Fibroblast of mammary gland (primary cell): ENCODE results near the gene TCP11.

Source experiments
- DNase-seq: peaks from one replicate; pipeline ENCODE4 v3.0.0-alpha.2; 2010; ENCODE audit warnings: low read depth
- H3K4me3 ChIP-seq: 2 replicates; pipeline ENCODE4 v1.5.1; 2011; ENCODE audit warnings: low read depth, mild to moderate bottlenecking, low read length, moderate library complexity; ENCODE audit not compliant: control insufficient read depth
- TF ChIP-seq, protein P1 (sequence below): conservative IDR thresholded peaks from 2 replicates; pipeline ENCODE4 v1.5.1; 2011; ENCODE audit warnings: low read depth, low read length, inconsistent platforms; ENCODE audit not compliant: control insufficient read depth, insufficient read depth

TCP11 gene

DNA sequence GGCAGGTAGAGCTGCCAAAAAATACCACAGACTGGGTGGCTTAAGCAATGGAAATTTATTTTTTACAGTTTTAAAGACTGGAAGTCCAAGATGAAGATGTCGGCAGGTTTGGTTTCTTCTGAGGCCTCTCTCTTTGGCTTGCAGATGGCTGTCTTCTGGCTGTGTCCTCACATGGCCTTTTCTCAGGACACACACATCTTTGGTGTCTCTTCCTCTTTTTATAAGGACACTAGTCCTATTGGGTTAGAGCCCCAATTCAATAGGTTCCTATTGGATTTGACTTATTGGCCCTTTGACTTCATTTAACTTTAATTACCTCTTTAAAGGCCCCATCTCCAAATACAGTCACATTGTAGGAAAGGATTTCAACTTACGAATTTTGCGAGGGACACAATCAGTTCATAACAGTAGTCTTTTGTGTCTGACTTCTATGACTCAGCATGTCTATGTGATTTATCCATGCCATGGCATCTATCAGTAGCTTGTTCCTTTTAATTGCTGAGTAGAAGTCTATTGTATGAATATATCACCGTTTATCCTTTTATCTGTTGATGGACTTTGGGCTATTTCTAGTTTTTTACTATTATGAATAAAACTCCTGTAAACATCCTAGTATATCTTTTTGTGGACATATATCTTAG, 11.0 kb upstream of the TCP11 start:
- no peak for DNase-seq

DNA sequence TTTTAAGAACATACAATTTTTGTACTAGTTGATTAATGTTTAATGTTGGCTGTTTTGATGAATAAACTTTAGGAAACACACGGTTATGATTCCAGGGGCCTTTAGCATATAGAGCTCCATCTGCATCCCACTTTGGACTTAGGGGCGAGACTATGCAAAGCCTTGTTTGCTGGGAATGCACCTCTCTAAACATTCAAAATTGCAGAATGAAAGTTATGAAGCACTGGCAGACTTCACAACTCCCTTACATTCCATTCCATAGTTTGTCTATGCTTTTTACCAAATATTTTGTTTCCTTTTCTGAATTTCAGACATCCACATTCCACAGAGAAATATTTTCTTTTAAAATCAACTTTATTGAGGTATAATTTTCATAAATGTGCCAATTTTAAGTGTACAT, 10.3 kb upstream of the TCP11 start:
- DNase-seq = no peak
- TF ChIP-seq, protein P1, sequence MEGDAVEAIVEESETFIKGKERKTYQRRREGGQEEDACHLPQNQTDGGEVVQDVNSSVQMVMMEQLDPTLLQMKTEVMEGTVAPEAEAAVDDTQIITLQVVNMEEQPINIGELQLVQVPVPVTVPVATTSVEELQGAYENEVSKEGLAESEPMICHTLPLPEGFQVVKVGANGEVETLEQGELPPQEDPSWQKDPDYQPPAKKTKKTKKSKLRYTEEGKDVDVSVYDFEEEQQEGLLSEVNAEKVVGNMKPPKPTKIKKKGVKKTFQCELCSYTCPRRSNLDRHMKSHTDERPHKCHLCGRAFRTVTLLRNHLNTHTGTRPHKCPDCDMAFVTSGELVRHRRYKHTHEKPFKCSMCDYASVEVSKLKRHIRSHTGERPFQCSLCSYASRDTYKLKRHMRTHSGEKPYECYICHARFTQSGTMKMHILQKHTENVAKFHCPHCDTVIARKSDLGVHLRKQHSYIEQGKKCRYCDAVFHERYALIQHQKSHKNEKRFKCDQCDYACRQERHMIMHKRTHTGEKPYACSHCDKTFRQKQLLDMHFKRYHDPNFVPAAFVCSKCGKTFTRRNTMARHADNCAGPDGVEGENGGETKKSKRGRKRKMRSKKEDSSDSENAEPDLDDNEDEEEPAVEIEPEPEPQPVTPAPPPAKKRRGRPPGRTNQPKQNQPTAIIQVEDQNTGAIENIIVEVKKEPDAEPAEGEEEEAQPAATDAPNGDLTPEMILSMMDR = no peak
- H3K4me3 ChIP-seq = no peak overlapping the region

More for the DNA sequence above, 11.0 kb upstream of the TCP11 start:
- TF ChIP-seq, protein P1 = no peak
- no peak overlapping the region for H3K4me3 ChIP-seq

DNA sequence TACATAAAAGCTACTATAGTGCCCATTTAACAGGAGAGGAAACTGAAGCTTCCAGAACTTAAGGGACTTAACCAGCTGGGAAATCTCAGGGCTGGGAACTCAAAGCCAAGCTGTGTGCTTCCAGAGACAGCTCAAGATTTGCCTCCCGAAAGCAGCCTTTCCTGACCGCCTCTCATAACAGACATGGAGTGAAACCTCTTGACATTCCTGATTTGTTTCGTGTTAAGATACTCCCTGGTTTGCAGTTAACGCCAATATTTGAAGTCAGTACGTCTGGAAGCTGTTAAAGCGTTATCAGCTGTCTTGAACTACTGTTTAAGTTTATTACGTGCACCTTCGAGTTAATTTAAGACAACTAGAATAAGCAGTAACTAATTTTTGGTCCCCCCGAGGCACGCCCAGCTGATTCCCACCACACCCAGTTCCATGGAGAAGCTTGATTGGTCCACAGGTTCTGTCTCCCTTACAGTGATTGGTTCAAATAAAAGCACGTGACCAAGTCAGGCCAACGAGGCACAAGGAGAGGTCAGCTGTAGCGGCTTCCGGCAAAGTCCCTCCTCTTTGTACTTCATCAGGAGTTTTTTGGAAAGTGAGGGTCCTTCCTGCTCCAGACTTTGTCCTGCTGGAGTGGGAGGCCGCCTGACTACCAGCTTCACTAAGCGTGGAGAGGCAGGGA, 8.9 kb upstream of the TCP11 start:
- no peak overlapping the region for H3K4me3 ChIP-seq
- TF ChIP-seq, protein P1 = no peak
- DNase-seq = no peak

DNA sequence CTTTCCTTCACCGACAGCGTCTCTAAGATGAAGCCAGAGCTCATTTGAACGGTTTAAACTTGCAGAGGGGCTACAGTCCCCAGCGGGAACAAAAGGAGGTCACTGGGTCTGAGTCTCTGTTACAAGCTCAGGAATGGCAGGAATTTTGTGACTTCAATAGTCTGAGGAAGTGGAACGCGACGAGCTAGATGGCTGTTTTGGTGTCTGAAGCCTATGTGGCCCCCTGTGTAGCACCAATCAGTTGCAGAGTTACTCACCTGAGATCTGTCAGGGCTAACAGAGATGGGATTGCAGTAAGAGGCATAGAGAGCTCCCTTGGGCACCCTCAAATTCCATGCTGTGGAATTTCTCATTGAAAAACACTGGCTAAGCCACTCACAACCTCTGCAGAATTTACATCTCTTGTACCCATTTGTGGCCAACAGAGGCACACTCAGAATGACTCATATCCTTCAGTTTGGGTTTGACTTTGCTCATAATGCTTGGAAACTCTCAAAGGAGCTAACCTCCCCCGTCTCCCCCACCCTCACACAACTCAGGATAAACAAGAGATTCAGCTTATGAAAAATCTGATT, 7.1 kb upstream of the TCP11 start:
- peak; percentile 86 for DNase-seq
- TF ChIP-seq, protein P1 = no peak
- H3K4me3 ChIP-seq = no peak overlapping the region

DNA sequence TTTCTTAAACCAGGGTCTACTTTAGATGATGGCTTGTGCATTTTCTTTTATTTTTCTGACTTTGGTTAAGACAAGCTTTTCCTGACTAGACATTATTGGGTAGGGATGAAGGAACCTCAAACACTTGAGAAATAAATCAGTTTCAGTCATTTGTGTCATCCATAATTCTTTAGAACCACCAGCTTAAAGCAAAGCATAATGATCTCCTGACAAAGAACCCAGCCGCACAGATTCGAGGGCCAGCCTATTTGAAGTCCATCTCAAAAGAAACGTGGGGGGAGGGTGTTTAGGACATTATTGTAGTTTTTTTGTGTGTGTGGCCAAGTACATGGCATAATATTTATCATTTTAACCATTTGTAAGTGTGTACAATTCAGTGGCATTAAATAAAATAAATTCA, 6.3 kb upstream of the TCP11 start:
- H3K4me3 ChIP-seq = no peak overlapping the region
- TF ChIP-seq, protein P1 = no peak
- no peak for DNase-seq

DNA sequence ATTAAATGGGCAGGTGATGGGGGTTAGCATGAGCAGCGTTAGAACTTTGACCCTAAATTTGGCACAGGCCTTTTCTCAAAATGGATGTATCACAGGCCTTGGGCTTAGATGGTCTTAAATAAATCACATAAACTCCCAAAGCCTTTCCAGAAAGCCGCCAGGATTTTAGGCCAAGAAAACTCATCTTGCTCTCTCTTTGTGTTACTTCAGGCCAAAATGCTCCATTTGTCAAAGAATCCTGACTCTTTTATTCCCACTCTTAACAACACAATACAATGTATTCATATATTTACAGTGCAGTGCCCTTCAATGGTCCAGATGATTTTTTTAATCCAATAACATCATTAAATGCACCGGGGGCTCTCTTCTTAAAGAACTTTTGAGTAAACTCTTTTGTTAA, 5.9 kb upstream of the TCP11 start:
- H3K4me3 ChIP-seq = no peak overlapping the region
- no peak for DNase-seq
- TF ChIP-seq, protein P1 = no peak
